ENCODE measurements around the gene CKM.

The CKM gene

DNA sequence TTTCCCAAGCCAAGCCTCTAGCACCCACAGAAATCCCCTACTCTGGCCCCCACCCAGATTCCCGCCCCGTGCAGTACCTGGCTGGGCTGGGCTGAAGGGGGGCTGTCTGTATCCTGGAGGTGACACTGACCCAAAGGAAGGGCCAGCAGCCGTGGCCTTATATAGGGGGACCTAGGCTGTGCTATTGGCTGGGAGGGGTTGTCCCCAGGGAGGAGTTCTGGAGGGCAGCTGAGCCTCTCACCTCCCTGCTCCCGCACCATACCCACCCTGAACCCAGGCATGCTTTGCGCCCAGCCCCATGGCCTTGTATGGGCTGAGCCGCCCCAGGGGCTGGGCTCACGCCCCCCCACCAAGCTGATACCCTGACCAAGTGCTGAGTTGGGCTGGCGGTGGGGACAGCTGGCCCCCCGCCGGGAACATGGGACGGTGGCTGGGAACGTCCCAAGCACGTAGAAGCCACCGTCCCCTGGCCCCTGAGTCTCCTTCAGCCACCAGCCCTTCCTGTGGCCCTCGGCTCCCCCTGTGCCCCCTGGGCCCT lies at the start of gene CKM:
Gene CKM, minus strand, starts transcription at position 132 of the 538 bp plus-strand sequence. CDS start 3,162 bp downstream, outside the sequence.
- Histone ChIP-seq H3K27ac (ENCODE audit: low read depth, low read length, poor library complexity, severe bottlenecking) (no peak within 1 kb of the TSS), H3F3A (ENCODE audit: insufficient read depth, low read length) (no peaks in the 10 kb centered on the region), H3K9me3 (ENCODE audit: low read length) (no peaks in the 10 kb centered on the region), H3K4me3 (ENCODE audit: low read depth, low read length, poor library complexity, severe bottlenecking) (no peak within 1 kb of the TSS), H2AFZ (ENCODE audit: low read length) (no peak within 1 kb of the TSS), H3K9ac (ENCODE audit: low read length) (no peak within 1 kb of the TSS), H4K20me1 (ENCODE audit: insufficient read depth, low read length) (no peaks in the 10 kb centered on the region), H3K36me3 (ENCODE audit: insufficient read depth, low read length) (no peaks in the 10 kb centered on the region), H3K4me2 (ENCODE audit: low read length) (peak within 1 kb of the TSS; percentile 26; the same call in 1 of the 2 replicates), H3K27me3 (ENCODE audit: insufficient read depth, low read length) (peaks cover 15% of the 10 kb centered on the region; the same call in 1 of the 2 replicates), H3K79me2 (ENCODE audit: insufficient read depth, low read length) (no peaks in the 10 kb centered on the region), H3K4me1 (ENCODE audit: insufficient read depth, low read length, severe bottlenecking) (peaks cover 14% of the 10 kb centered on the region), H3K9me2 (ENCODE audit: low read depth, low read length) (no peaks in the 10 kb centered on the region)
- TF ChIP-seq, protein P1, sequence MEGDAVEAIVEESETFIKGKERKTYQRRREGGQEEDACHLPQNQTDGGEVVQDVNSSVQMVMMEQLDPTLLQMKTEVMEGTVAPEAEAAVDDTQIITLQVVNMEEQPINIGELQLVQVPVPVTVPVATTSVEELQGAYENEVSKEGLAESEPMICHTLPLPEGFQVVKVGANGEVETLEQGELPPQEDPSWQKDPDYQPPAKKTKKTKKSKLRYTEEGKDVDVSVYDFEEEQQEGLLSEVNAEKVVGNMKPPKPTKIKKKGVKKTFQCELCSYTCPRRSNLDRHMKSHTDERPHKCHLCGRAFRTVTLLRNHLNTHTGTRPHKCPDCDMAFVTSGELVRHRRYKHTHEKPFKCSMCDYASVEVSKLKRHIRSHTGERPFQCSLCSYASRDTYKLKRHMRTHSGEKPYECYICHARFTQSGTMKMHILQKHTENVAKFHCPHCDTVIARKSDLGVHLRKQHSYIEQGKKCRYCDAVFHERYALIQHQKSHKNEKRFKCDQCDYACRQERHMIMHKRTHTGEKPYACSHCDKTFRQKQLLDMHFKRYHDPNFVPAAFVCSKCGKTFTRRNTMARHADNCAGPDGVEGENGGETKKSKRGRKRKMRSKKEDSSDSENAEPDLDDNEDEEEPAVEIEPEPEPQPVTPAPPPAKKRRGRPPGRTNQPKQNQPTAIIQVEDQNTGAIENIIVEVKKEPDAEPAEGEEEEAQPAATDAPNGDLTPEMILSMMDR (IDR thresholded peaks at IDR 0.05; ENCODE audit: low read length), result no peak
- TF ChIP-seq EZH2 (IDR thresholded peaks at IDR 0.05; ENCODE audit: borderline replicate concordance, low read length), result no peak

DNA sequence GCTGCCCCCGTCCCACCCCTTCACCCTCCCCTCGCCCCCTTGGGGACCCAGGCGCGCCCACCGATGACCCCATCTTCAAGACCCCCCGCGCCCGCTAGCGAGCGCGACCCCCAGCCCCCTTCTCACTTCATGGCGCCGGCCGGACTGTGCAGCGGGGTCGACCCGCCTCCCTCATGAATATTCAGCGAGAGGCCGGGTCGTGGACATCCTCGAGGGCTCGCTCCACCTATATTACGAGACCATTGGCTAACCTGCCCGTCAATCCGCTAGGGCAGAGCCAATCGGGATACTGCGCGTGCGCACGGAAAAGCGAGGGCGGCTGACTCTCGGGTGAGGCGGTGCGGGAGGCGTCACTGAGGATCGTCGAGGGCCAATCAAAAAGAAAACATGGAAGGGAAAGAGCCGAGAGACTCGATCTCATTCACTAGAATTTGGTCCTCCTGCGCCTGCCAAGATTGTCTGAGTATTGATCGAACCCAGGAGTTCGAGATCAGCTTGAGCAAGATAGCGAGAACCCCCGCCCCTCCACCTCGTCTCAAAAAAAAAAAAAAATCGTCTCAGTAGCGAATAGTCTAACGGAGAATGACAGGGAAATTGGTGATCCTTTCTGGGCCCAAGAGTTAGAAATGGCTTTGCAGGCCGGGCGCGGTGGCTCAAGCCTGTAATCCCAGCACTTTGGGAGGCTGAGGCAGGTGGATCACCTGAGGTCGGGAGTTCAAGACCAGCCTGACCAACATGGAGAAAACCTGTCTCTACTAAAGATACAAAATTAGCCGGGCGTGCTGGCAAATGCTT lies 47.9 kb upstream of the CKM start, which contains the start of gene ERCC2:
Gene ERCC2, minus strand, starts transcription at position 164 of the 795 bp plus-strand sequence. Its CDS starts 33 bp downstream, at position 131.
- Histone ChIP-seq H3K27me3 (ENCODE audit: insufficient read depth, low read length) (no peaks in the 10 kb centered on the region), H3K36me3 (ENCODE audit: insufficient read depth, low read length) (peaks cover 4% of the 10 kb centered on the region; the same call in 1 of the 2 replicates), H3K9me2 (ENCODE audit: low read depth, low read length) (no peaks in the 10 kb centered on the region), H3K4me1 (ENCODE audit: insufficient read depth, low read length, severe bottlenecking) (peaks cover 20% of the 10 kb centered on the region), H2AFZ (ENCODE audit: low read length) (no peak within 1 kb of the TSS), H3F3A (ENCODE audit: insufficient read depth, low read length) (no peaks in the 10 kb centered on the region), H3K4me2 (ENCODE audit: low read length) (peak within 1 kb of the TSS; percentile 98), H3K4me3 (ENCODE audit: low read depth, low read length, poor library complexity, severe bottlenecking) (peak within 1 kb of the TSS; percentile 99), H3K9ac (ENCODE audit: low read length) (peak within 1 kb of the TSS; percentile 88), H3K27ac (ENCODE audit: low read depth, low read length, poor library complexity, severe bottlenecking) (peak within 1 kb of the TSS; percentile 43), H3K9me3 (ENCODE audit: low read length) (no peaks in the 10 kb centered on the region), H3K79me2 (ENCODE audit: insufficient read depth, low read length) (no peaks in the 10 kb centered on the region), H4K20me1 (ENCODE audit: insufficient read depth, low read length) (no peaks in the 10 kb centered on the region)
- no peak for TF ChIP-seq EZH2 (IDR thresholded peaks at IDR 0.05; ENCODE audit: borderline replicate concordance, low read length)

DNA sequence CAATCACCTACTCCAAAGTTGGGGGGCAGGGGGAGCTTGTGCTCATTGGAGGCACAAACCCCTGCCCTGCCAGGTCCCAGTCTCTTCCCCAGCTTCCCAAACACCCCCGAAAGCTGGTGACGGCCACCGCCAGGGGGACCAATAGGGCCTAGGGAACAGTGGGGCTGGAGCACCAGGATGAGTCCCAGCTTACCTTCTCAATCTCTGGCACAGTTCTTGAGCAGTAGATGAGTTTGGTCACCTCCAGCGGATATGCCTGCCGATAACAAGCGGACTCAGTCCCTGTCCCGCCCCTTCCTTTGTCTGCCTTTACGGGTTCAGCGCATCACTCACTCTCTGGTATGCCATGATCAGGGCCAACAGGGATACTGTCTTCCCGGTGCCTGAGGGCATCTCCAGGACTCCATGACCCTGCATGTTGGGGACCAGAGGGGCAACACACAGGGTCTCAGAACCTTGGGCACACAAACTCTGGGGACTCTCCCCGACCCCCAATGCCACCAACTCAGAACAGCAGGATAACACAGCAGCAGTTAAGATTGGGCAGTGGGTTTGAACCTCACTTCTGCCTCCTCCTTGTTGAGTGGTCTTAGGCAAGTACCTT lies 46.2 kb upstream of the CKM start:
- Histone ChIP-seq H3K27ac (ENCODE audit: low read depth, low read length, poor library complexity, severe bottlenecking) (no peak overlapping the region), H3K9me3 (ENCODE audit: low read length) (no peaks in the 10 kb centered on the region), H3F3A (ENCODE audit: insufficient read depth, low read length) (no peaks in the 10 kb centered on the region), H3K9ac (ENCODE audit: low read length) (no peak overlapping the region; the same call in 1 of the 2 replicates), H3K4me3 (ENCODE audit: low read depth, low read length, poor library complexity, severe bottlenecking) (peak overlapping the region; percentile 7), H3K27me3 (ENCODE audit: insufficient read depth, low read length) (no peaks in the 10 kb centered on the region), H3K9me2 (ENCODE audit: low read depth, low read length) (no peaks in the 10 kb centered on the region), H3K4me1 (ENCODE audit: insufficient read depth, low read length, severe bottlenecking) (peaks cover 20% of the 10 kb centered on the region), H3K36me3 (ENCODE audit: insufficient read depth, low read length) (peaks cover 20% of the 10 kb centered on the region; the same call in 1 of the 2 replicates), H4K20me1 (ENCODE audit: insufficient read depth, low read length) (no peaks in the 10 kb centered on the region), H3K4me2 (ENCODE audit: low read length) (peak overlapping the region; percentile 98), H3K79me2 (ENCODE audit: insufficient read depth, low read length) (no peaks in the 10 kb centered on the region), H2AFZ (ENCODE audit: low read length) (no peak overlapping the region)
- TF ChIP-seq EZH2 (IDR thresholded peaks at IDR 0.05; ENCODE audit: borderline replicate concordance, low read length), result no peak

DNA sequence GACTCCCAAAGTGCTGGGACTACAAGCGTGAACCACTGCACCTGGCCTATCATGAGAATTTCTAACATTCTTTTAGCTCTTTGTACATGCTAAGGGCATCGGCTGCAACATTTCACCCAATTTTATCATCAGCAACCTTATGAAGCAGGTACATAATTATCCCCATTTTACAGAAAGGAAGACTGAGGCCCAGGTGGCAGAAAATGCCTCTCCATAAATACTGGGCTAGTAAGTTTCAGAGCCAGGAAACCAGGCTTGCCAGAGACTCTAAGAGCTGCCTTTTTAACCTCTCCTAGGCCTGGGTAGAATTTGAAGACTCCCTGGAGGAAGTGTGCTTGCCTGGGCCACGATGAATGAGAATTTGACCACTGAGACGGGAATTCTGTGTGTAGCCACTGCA lies 45.5 kb upstream of the CKM start:
- Histone ChIP-seq H3K27ac (ENCODE audit: low read depth, low read length, poor library complexity, severe bottlenecking) (no peak overlapping the region), H3F3A (ENCODE audit: insufficient read depth, low read length) (no peaks in the 10 kb centered on the region), H3K9me2 (ENCODE audit: low read depth, low read length) (no peaks in the 10 kb centered on the region), H3K4me1 (ENCODE audit: insufficient read depth, low read length, severe bottlenecking) (peaks cover 20% of the 10 kb centered on the region), H4K20me1 (ENCODE audit: insufficient read depth, low read length) (no peaks in the 10 kb centered on the region), H3K27me3 (ENCODE audit: insufficient read depth, low read length) (no peaks in the 10 kb centered on the region), H3K4me3 (ENCODE audit: low read depth, low read length, poor library complexity, severe bottlenecking) (no peak overlapping the region), H2AFZ (ENCODE audit: low read length) (no peak overlapping the region), H3K79me2 (ENCODE audit: insufficient read depth, low read length) (no peaks in the 10 kb centered on the region), H3K4me2 (ENCODE audit: low read length) (no peak overlapping the region), H3K9ac (ENCODE audit: low read length) (no peak overlapping the region), H3K9me3 (ENCODE audit: low read length) (no peaks in the 10 kb centered on the region), H3K36me3 (ENCODE audit: insufficient read depth, low read length) (peaks cover 26% of the 10 kb centered on the region; the same call in 1 of the 2 replicates)
- TF ChIP-seq, protein P1 (IDR thresholded peaks at IDR 0.05; ENCODE audit: low read length), result no peak
- TF ChIP-seq EZH2 (IDR thresholded peaks at IDR 0.05; ENCODE audit: borderline replicate concordance, low read length), result no peak
